Type B pancreatic cell (in vitro differentiated cells): ENCODE measurements around the gene ZNF423. TPM values are rescaled to one million over a fixed set of nuclear protein-coding genes. Genes with fewer than 3 reads are reported as not detected.

ENCODE experiments used
- DNase-seq: peaks from one replicate; pipeline ENCODE4 v3.0.0; 2021; ENCODE audit warnings: mixed read lengths; ENCODE audit not compliant: unreplicated experiment; ENCODE audit errors: extremely low spot score
- H3K27ac Mint-ChIP-seq: 2 replicates; pipeline ENCODE4 v1.8.0; 2021; ENCODE audit warnings: mild to moderate bottlenecking, mixed read lengths
- H3K27me3 Mint-ChIP-seq: 2 replicates; pipeline ENCODE4 v1.8.0; 2021; ENCODE audit warnings: mixed read lengths
- H3K36me3 Mint-ChIP-seq: 2 replicates; pipeline ENCODE4 v1.8.0; 2021; ENCODE audit warnings: mixed read lengths
- H3K4me1 Mint-ChIP-seq: one replicate; pipeline ENCODE4 v1.8.0; 2021; ENCODE audit warnings: mixed read lengths; ENCODE audit not compliant: unreplicated experiment
- H3K4me3 Mint-ChIP-seq: 2 replicates; pipeline ENCODE4 v1.8.0; 2021; ENCODE audit warnings: mild to moderate bottlenecking, mixed read lengths
- H3K9me3 Mint-ChIP-seq: 2 replicates; pipeline ENCODE4 v1.8.0; 2021; ENCODE audit warnings: mixed read lengths
- total RNA-seq: library from RNA; stranded (reverse); gene quantifications from 2 replicates; pipeline ENCODE4 v1.2.1, GENCODE V29; 2021; ENCODE audit warnings: low replicate concordance
- TF ChIP-seq, protein P1 (sequence below): fragments of 200-600 bp; sonication (generic); conservative IDR thresholded peaks from 2 replicates; pipeline ENCODE4 v1.5.0; 2021; ENCODE audit warnings: antibody characterized with exemption, mild to moderate bottlenecking

ZNF423 gene
- total RNA-seq, 1 donor from 2014 or later: 72.6 TPM

DNA sequence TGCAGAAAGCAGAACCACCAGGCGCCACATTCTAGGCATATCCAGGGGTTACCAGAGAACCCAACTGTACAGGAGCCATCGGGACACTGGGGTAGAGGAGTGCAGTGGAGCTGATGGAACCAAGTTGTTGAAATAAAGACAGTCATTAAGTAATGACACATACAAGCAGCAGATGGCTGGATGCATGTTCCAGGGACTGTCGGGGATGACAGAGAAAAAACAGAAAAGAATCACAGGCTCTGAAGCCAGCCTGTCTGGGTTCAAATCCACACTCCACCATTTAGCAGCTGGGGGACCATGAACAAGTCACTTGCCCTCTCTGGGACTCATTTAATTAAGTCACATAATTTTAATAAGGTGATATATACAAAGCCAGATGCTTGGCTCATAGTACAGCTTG, 117.1 kb downstream of the ZNF423 start:
- Mint-ChIP-seq H3K27me3 (peaks cover 2% of the 10 kb centered on the region), H3K4me3 (no peak overlapping the region), H3K36me3 (peaks cover 6% of the 10 kb centered on the region), H3K27ac (no peak overlapping the region), H3K4me1 (peaks cover 39% of the 10 kb centered on the region), H3K9me3 (no peaks in the 10 kb centered on the region)
- DNase-seq: no peak
- TF ChIP-seq, protein P1, sequence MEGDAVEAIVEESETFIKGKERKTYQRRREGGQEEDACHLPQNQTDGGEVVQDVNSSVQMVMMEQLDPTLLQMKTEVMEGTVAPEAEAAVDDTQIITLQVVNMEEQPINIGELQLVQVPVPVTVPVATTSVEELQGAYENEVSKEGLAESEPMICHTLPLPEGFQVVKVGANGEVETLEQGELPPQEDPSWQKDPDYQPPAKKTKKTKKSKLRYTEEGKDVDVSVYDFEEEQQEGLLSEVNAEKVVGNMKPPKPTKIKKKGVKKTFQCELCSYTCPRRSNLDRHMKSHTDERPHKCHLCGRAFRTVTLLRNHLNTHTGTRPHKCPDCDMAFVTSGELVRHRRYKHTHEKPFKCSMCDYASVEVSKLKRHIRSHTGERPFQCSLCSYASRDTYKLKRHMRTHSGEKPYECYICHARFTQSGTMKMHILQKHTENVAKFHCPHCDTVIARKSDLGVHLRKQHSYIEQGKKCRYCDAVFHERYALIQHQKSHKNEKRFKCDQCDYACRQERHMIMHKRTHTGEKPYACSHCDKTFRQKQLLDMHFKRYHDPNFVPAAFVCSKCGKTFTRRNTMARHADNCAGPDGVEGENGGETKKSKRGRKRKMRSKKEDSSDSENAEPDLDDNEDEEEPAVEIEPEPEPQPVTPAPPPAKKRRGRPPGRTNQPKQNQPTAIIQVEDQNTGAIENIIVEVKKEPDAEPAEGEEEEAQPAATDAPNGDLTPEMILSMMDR: no peak

DNA sequence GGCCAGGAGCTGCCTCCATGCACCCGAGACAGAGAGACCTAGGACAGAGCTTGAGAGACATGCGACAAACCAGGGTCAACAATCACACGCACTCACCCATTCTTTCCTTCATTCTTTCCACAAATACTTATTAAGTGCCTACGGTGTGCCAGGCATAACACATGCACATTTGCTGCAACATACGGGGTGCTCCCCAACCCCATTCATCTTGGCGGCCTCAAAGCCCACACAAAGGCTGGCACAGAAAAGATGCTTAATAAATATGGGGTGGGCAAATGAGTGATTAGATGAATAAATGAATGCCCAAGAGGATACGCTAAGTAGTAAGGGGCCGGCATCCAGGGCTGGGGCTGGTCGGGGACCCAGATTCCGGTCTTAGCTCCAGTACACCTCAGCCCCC, 117.9 kb downstream of the ZNF423 start:
- Mint-ChIP-seq H3K36me3 (peaks cover 11% of the 10 kb centered on the region), H3K9me3 (no peaks in the 10 kb centered on the region), H3K27ac (no peak overlapping the region), H3K4me1 (peaks cover 31% of the 10 kb centered on the region), H3K4me3 (no peak overlapping the region), H3K27me3 (no peaks in the 10 kb centered on the region)
- TF ChIP-seq, protein P1: no peak
- DNase-seq: no peak

DNA sequence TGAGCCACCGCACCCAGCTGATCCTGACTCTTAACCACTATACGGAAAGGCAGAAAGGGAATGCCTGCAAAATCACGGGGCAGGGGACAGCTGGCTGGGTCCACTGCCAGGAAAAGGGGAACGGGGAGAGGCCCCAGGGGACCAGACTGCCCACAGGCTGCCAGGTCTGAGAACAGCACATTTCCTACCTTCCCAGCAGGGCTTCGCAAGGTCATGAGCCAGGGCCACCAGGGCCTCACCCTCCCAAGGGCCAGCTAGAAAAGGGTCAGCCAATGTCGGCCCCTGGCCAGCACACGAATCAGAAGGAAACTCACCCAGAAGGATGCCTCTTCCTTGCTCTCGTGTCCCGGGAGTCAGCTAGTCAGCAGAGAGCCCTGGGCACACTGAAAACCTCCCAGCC, 118.4 kb downstream of the ZNF423 start:
- Mint-ChIP-seq H3K4me3 (no peak overlapping the region), H3K27ac (no peak overlapping the region), H3K36me3 (peaks cover 11% of the 10 kb centered on the region), H3K9me3 (no peaks in the 10 kb centered on the region), H3K27me3 (no peaks in the 10 kb centered on the region), H3K4me1 (peaks cover 29% of the 10 kb centered on the region)
- TF ChIP-seq, protein P1: no peak
- no peak for DNase-seq

DNA sequence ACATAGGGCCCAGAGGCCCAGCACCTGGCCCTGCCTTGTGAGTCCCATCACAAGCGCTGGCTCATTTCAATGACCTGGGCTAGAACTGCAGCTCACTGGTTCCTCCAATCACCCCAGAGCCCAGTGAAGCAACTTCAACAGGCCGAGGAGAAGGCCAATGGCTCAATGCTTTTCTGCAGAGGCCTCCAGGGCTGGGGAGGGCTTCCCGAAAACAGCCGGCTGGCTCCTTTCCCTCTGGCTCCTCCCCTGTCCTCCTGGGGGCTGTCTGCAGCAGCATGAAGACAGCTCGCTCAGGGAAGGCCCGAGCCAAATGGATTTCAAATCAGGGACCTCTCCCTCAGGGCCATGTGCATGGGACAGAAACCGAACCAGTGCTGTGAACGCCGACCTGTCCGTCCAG, 121.6 kb downstream of the ZNF423 start:
- Mint-ChIP-seq H3K27me3 (no peaks in the 10 kb centered on the region), H3K4me1 (peaks cover 15% of the 10 kb centered on the region), H3K4me3 (no peak overlapping the region), H3K9me3 (peaks cover 3% of the 10 kb centered on the region), H3K36me3 (peaks cover 28% of the 10 kb centered on the region), H3K27ac (no peak overlapping the region)
- no peak for DNase-seq
- TF ChIP-seq, protein P1: no peak

DNA sequence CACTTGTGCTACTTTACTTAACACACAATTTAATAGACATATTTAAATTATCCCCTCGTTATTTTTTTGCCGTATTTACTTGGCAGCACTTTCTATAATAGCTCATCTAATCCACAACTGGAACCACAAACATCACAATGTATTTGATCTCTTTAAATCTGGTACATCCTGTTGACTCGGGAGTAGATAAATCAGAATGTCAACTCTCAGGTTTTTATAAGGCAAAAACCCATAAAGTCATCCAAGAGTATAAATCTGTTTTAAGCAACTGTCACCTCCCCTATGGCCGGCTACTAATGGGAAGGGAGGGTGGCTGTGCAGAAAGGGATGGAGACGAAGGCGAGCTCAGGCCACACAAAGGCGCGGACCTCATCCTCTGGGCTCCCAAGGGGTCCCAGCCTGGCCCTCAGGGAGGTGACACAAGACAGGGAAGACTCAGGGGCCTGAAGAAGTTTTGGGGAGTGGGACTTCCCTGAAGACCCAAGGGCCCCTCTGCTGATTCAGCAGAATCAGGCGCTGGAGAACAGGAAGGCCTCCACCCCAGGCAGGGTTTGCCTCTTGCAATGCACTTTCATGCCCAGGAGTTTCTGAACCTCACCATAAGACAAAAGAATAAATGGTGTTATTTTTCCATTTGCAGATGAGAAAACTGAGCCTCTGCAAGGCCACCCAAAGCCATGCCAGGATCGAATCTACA, 122.5 kb downstream of the ZNF423 start:
- no peak for DNase-seq
- peaks cover 3% of the 10 kb centered on the region for H3K9me3 Mint-ChIP-seq
- peaks cover 28% of the 10 kb centered on the region for H3K36me3 Mint-ChIP-seq
- H3K4me3 Mint-ChIP-seq: no peak overlapping the region
- no peaks in the 10 kb centered on the region for H3K27me3 Mint-ChIP-seq
- peaks cover 15% of the 10 kb centered on the region for H3K4me1 Mint-ChIP-seq
- no peak overlapping the region for H3K27ac Mint-ChIP-seq
- TF ChIP-seq, protein P1: no peak
